HUDEP-2 (cell line): ENCODE measurements around the gene UBLCP1.

Experiments
- DNase-seq, 76 experiments: peaks; one replicate each; lab custom pipeline; 2025; ENCODE audit not compliant: unreplicated experiment in 76 of 76; lab: John Stamatoyannopoulos, UW

The UBLCP1 gene

GRCh38 chr5:159309689-159310433 is 46.8 kb downstream of the UBLCP1 start:
- no peak for DNase-seq

GRCh38 chr5:159310511-159310910 is 47.4 kb downstream of the UBLCP1 start:
- no peak for DNase-seq

- DNase-seq, result no peak
Observed at GRCh38 chr5:159311063-159311462, 48.0 kb downstream of the UBLCP1 start.

GRCh38 chr5:159313197-159313596 is 50.1 kb downstream of the UBLCP1 start:
- DNase-seq, result no peak

GRCh38 chr5:159316519-159317383 is 53.7 kb downstream of the UBLCP1 start:
- peak in 28 of 76 experiments; percentile 2 to 60 (median 16) for DNase-seq

GRCh38 chr5:159317849-159318248 is 54.8 kb downstream of the UBLCP1 start:
- no peak for DNase-seq

- DNase-seq, result no peak
Observed at GRCh38 chr5:159318448-159318847, 55.4 kb downstream of the UBLCP1 start.

GRCh38 chr5:159319363-159319762 is 56.3 kb downstream of the UBLCP1 start:
- DNase-seq, result peak in 4 of 76 experiments; percentile 2 to 21 (median 10)

GRCh38 chr5:159319832-159320231 is 56.7 kb downstream of the UBLCP1 start:
- DNase-seq, result no peak

- no peak for DNase-seq
Observed at GRCh38 chr5:159322180-159322579, 59.1 kb downstream of the UBLCP1 start.

GRCh38 chr5:159324102-159324755 is 61.1 kb downstream of the UBLCP1 start:
- no peak for DNase-seq

GRCh38 chr5:159324986-159325385 is 61.9 kb downstream of the UBLCP1 start:
- no peak for DNase-seq

- DNase-seq, result no peak
Observed at GRCh38 chr5:159330131-159330800, 67.2 kb downstream of the UBLCP1 start, which contains the start of gene IL12B. IL12B (minus strand) TSS chr5:159330487; CDS start chr5:159326782, 3,705 bp downstream.

GRCh38 chr5:159331093-159331973 is 68.2 kb downstream of the UBLCP1 start:
- DNase-seq, result peak in 39 of 76 experiments; percentile 2 to 55 (median 22)

- DNase-seq, result no peak
Observed at GRCh38 chr5:159332800-159333544, 69.9 kb downstream of the UBLCP1 start.

- no peak for DNase-seq
Observed at GRCh38 chr5:159333545-159333925, 70.4 kb downstream of the UBLCP1 start.
